LNCAP (cell line): ENCODE measurements around the gene DDX54.

Experiments used
- TF ChIP-seq, protein P1 (sequence below): fragments of 450-650 bp; IDR thresholded peaks from 2 replicates; pipeline ENCODE4 v1.5.1; 2017; ENCODE audit warnings: mild to moderate bottlenecking

The DDX54 gene, protein sequence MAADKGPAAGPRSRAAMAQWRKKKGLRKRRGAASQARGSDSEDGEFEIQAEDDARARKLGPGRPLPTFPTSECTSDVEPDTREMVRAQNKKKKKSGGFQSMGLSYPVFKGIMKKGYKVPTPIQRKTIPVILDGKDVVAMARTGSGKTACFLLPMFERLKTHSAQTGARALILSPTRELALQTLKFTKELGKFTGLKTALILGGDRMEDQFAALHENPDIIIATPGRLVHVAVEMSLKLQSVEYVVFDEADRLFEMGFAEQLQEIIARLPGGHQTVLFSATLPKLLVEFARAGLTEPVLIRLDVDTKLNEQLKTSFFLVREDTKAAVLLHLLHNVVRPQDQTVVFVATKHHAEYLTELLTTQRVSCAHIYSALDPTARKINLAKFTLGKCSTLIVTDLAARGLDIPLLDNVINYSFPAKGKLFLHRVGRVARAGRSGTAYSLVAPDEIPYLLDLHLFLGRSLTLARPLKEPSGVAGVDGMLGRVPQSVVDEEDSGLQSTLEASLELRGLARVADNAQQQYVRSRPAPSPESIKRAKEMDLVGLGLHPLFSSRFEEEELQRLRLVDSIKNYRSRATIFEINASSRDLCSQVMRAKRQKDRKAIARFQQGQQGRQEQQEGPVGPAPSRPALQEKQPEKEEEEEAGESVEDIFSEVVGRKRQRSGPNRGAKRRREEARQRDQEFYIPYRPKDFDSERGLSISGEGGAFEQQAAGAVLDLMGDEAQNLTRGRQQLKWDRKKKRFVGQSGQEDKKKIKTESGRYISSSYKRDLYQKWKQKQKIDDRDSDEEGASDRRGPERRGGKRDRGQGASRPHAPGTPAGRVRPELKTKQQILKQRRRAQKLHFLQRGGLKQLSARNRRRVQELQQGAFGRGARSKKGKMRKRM

DNA sequence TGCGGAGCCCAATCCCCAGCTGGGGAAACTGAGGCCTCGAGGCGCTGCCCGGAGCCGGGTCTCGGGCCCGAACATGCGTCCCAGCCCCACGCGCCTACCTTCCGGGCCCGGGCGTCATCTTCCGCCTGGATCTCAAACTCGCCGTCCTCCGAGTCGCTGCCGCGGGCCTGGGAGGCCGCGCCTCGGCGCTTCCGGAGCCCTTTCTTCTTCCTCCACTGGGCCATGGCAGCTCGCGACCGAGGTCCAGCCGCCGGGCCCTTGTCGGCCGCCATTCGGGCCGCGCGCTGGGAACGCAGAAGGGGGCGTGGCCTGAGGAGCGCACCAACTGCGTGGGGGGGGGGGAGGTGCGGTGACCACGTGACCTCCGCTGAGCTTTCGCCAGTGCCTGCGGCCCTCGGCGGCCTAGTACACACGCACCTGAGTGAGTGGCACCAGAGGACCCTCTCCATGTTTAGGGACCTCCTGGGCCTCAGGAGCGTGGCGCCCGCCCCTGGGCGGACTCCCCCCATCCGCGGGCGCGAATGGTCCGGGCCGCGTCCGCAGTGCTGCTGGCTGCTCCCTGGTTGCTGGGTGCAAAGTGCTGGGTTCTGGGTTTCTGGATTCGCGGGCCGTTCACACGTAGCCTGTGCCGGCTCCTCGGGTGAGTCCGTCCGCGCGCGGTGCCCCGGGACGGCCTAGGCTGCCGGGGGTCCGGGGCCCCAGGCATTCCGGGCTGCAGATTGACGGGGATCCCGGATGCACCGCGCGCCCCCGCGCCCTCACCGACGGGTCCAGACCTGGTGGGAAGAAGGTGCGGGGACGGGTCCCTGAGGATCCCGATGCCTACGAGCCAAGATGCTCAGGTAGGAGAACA lies at the start of gene DDX54, which contains the start of gene RITA1:
Gene DDX54, minus strand, starts transcription at position 299 of the 853 bp plus-strand sequence. Its CDS starts 27 bp downstream, at position 272.
Gene RITA1, plus strand, starts transcription at position 542 of the 853 bp plus-strand sequence. CDS start 1,026 bp downstream, outside the sequence.
- TF ChIP-seq, protein P1, sequence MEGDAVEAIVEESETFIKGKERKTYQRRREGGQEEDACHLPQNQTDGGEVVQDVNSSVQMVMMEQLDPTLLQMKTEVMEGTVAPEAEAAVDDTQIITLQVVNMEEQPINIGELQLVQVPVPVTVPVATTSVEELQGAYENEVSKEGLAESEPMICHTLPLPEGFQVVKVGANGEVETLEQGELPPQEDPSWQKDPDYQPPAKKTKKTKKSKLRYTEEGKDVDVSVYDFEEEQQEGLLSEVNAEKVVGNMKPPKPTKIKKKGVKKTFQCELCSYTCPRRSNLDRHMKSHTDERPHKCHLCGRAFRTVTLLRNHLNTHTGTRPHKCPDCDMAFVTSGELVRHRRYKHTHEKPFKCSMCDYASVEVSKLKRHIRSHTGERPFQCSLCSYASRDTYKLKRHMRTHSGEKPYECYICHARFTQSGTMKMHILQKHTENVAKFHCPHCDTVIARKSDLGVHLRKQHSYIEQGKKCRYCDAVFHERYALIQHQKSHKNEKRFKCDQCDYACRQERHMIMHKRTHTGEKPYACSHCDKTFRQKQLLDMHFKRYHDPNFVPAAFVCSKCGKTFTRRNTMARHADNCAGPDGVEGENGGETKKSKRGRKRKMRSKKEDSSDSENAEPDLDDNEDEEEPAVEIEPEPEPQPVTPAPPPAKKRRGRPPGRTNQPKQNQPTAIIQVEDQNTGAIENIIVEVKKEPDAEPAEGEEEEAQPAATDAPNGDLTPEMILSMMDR: no peak

DNA sequence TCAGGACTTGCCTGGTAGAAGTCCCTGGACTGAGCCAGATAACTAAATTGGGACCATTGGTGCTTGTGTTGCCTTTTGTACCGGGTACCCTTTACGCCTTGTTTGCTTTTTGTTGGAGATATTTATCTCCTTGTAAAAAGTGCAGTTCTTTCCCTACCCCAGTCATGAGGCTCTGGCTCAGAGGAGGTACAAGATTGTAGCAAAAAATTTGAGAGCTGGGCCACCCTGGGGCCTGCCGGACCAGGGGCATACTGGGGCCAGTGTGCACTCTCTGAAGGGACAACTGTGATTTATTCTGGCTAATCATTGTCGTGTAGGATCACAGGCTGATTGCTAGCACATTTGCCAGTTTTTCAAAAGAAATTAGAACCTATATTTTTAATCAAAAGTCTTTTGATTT lies 49.2 kb upstream of the DDX54 start:
- TF ChIP-seq, protein P1: no peak

DNA sequence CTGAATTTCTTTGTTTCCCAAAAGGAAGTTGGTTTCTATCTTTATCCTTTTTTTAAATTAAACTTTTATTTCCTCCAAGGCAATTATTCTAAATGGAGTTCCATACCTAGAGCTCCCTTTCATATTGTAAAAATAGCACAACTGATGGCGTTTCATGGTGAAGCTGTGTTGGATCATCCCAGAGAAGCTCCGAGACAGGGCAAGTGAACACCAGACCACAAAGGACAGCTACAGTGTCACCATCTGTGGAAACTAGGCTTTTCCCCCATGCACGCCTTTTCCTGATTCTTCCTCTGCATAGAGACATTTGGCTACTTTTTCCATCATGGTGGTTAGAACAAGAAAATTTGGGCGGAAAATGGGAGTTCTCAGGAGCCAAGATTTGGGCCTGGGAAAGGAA lies 48.7 kb upstream of the DDX54 start:
- TF ChIP-seq, protein P1: no peak

DNA sequence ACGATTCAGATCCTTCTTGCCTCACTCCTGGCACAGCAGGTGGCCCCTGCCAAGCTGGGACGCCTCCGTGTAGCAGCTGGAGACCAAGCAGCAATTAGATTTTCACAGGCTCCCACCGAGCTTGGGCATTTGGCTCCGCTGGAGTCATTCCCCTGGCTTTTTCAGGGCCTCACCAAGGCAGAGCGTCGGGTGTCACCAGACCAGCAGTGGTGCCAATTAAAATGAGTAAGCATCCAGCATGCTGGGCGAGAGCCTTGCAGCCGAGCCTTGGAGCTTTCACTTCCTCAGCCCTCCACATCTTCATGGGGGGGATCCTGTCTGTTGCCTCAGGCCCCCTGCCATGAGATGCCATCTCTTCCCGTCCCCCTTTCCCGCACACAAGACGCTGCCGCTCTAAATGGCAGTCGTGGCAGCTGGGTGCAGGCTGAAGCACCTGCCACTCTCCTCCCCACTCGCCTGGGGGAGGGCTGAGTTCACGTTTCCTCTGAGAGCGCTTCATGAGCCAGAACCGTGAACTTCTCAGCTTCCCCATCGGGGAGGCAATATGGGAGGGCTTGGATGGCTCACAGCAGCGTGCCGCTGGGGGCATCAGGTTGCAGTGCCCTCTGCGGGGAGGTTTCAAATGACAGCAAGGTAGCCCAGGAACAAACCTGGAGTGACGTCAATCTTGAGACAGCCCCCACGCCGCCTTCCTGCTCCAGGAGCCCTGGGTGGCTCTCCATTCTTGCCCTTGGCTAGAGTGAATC lies 47.7 kb upstream of the DDX54 start:
- TF ChIP-seq, protein P1: no peak

DNA sequence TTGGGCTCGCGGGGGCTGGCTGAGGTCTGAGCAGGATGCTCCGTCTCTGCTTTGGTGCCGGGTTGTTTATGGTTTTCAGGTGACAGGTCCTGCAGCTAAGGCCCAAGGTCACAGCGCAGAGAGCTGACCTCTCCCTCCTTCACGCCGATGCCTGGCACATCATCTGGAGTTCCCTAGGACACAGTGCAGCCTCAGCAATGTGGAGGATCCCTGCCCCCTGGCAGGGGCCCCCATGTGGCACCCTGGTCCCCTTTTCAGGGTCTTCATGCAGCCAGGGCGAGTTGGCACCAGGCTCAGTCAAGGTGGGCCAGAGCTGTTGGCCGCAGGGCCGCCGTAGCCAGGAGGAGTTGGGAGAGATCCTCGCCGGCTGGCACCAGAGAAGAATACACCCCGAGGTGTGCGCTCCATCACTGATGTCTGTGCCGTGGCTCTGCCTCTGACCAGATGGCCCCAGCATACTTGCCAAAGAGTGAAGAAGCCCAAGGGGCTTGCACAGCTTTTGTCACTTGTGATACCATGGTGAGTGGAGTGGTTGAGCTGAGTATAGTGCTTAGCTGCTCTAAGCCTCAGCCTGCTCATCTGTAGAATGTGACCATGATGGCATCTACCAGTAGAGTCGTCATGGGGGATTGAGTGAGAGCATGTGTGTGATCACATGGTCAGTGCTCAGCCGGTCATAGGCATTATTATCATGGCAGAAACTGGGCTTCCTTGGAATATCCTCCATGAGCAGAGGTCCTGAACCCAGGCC lies 47.0 kb upstream of the DDX54 start:
- TF ChIP-seq, protein P1: no peak

DNA sequence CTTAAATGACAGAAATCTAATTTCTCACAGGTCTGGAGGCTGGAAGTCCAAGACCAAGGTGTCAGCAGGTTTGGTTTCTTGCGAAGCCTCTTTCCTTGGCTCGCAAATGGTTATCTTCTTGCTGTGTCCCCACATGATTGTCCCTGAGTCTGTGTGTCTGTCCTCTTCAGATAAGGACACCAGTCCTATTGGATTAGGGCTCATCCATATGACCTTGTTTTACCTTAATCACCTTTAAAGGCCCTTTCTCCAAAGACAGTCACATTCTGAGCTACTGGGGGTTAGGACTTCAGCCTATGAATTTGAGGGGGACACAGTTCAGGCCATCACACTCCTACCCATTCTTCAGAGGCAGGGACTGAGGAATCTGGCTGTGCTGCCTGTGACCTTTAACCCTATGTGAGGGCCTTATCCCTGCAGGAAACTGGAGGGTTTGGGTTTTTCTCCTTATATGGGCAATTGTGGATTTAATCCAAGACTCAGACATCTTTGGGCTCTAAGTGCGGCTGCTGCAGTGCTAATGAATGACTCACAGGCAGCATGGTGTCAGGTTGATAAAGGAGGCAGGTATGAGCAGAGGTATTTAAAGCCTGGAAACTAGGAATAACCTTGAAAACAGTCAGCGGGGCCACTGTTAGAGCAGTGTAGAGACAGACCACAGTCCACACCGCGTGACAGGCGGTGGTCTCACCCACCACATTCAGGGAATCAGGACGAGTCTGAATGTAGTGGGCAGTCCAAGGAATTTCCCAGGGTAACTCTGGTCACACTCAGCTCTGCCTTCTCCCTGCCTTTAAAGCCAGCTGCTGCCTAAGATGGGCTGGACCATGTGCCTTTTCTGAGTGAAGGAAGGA lies 46.2 kb upstream of the DDX54 start:
- TF ChIP-seq, protein P1: no peak
